Calu3 (cell line): ENCODE data around the gene GAL3ST2. TPM values are rescaled to one million over a fixed set of nuclear protein-coding genes. Genes with fewer than 3 reads are reported as not detected.

Experiments
- BruUV-seq: library from RNA; stranded (reverse); fragments of 400-500 nt; replicated peaks from 2 replicates; lab custom pipeline; 2021; lab: Mats Ljungman, UMichigan
- CTCF ChIA-PET: fragments of 300-600 bp; sonication (Branson Sonifier 250); formaldehyde crosslinking; loops from one replicate; lab custom pipeline; 2022; ENCODE audit warnings: antibody characterized with exemption; lab: Charles Lee
- DNase-seq: peaks from one replicate; pipeline ENCODE4 v3.0.0; 2022
- H3K27ac Mint-ChIP-seq: one replicate; pipeline ENCODE4 v1.8.0; 2022; ENCODE audit warnings: mixed read lengths; ENCODE audit not compliant: unreplicated experiment
- H3K27me3 Mint-ChIP-seq: one replicate; pipeline ENCODE4 v1.8.0; 2022; ENCODE audit warnings: mixed read lengths; ENCODE audit not compliant: unreplicated experiment
- H3K36me3 Mint-ChIP-seq: one replicate; pipeline ENCODE4 v1.8.0; 2022; ENCODE audit warnings: mild to moderate bottlenecking, moderate library complexity, mixed read lengths; ENCODE audit not compliant: insufficient read depth, unreplicated experiment
- H3K4me1 Mint-ChIP-seq: one replicate; pipeline ENCODE4 v1.8.0; 2022; ENCODE audit warnings: mild to moderate bottlenecking, low read depth, mixed read lengths; ENCODE audit not compliant: unreplicated experiment
- H3K4me3 Mint-ChIP-seq: one replicate; pipeline ENCODE4 v1.8.0; 2022; ENCODE audit warnings: mild to moderate bottlenecking, low read depth, moderate library complexity, mixed read lengths; ENCODE audit not compliant: unreplicated experiment
- H3K9me3 Mint-ChIP-seq: one replicate; pipeline ENCODE4 v1.8.0; 2022; ENCODE audit warnings: low read depth, mixed read lengths; ENCODE audit not compliant: unreplicated experiment
- intact Hi-C: fragments of 100-400 bp; cut with micrococcal nuclease; formaldehyde crosslinking; loops from one replicate; pipeline ENCODE4 v1.10.0; 2022; ENCODE audit not compliant: unreplicated experiment
- total RNA-seq: library from RNA; stranded (reverse); gene quantifications from 2 replicates; pipeline ENCODE4 v1.2.3, GENCODE V29; 2022
- TF ChIP-seq, protein P1 (sequence below): fragments of 200-600 bp; IDR thresholded peaks from one replicate; pipeline ENCODE4 v1.8.0; 2022; ENCODE audit warnings: antibody characterized with exemption; ENCODE audit not compliant: unreplicated experiment

Gene GAL3ST2
- total RNA-seq, 1 experiment from 2014 or later: not detected

DNA sequence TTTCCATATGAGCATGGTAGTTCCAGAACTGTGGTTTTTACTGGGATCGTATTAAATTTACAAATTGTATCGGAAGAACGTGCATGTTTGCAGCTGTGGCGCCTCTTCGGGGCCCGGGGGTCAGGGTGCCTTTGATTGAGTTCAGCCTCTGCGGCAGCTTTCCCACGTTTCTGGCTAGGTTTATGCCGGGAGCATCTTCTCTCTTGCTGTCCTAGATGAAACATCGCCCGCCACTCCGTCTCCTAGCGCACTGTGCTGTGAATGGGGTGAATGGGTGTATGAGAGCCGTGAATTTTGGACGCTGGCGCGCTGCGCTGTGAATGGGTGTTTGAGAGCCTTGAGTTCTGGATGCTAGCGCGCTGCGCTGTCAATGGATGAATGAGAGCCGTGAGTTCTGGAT lies 69.8 kb downstream of the GAL3ST2 start:
- peaks cover 6% of the 10 kb centered on the region for H3K36me3 Mint-ChIP-seq
- CTCF ChIA-PET: no interaction called here

DNA sequence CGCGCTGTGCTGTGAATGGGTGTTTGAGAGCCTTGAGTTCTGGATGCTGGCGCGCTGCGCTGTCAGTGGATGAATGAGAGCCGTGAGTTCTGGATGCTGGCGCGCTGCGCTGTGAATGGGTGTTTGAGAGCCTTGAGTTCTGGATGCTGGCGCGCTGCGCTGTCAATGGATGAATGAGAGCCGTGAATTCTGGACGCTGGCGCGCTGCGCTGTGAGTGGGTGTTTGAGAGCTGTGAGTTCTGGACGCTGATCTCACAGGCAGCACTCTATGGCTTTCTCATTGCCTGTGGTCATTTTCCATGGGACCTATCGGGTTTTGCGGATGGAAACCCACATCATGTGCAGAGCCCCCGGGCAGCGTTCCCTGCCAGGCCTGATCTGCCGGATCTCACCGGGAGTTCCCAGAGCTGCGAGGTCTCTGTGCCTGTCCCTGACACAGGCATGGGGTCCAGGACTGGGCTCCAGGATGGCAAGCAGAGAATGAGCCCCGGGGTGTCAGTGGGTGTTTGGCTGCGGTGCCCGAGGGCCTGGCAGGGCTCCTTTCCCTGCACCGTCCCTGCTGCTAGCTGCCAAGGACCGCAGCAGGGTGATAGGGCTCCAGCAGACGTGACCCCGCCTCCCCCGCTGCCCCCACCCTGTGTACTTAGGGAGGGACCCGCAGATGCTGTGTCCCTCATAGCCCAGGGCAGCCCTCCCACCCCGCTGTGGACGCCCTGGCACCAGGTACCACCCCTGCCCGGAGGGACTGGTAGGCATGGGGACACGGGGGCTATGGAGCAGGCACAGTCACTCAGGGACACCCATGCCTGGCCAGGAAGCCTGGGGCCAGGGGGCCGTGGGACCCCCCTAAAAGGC lies 72.4 kb downstream of the GAL3ST2 start:
- Mint-ChIP-seq H3K4me3 (no peak overlapping the region), H3K27ac (no peak overlapping the region), H3K27me3 (peaks cover 55% of the 10 kb centered on the region), H3K9me3 (no peaks in the 10 kb centered on the region), H3K4me1 (no peaks in the 10 kb centered on the region), H3K36me3 (peaks cover 6% of the 10 kb centered on the region)
- DNase-seq: no peak
- TF ChIP-seq, protein P1, sequence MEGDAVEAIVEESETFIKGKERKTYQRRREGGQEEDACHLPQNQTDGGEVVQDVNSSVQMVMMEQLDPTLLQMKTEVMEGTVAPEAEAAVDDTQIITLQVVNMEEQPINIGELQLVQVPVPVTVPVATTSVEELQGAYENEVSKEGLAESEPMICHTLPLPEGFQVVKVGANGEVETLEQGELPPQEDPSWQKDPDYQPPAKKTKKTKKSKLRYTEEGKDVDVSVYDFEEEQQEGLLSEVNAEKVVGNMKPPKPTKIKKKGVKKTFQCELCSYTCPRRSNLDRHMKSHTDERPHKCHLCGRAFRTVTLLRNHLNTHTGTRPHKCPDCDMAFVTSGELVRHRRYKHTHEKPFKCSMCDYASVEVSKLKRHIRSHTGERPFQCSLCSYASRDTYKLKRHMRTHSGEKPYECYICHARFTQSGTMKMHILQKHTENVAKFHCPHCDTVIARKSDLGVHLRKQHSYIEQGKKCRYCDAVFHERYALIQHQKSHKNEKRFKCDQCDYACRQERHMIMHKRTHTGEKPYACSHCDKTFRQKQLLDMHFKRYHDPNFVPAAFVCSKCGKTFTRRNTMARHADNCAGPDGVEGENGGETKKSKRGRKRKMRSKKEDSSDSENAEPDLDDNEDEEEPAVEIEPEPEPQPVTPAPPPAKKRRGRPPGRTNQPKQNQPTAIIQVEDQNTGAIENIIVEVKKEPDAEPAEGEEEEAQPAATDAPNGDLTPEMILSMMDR: no peak
- intact Hi-C loops: no loop called here
- CTCF ChIA-PET: no interaction called here
- BruUV-seq: no TSS peak

More for the DNA sequence above, 69.8 kb downstream of the GAL3ST2 start:
- BruUV-seq: no TSS peak
- no peak overlapping the region for H3K27ac Mint-ChIP-seq
- H3K4me3 Mint-ChIP-seq: no peak overlapping the region
- peaks cover 78% of the 10 kb centered on the region for H3K27me3 Mint-ChIP-seq
- no peaks in the 10 kb centered on the region for H3K4me1 Mint-ChIP-seq
- intact Hi-C loops: no loop called here
- TF ChIP-seq, protein P1: no peak
- DNase-seq: no peak
- no peaks in the 10 kb centered on the region for H3K9me3 Mint-ChIP-seq

DNA sequence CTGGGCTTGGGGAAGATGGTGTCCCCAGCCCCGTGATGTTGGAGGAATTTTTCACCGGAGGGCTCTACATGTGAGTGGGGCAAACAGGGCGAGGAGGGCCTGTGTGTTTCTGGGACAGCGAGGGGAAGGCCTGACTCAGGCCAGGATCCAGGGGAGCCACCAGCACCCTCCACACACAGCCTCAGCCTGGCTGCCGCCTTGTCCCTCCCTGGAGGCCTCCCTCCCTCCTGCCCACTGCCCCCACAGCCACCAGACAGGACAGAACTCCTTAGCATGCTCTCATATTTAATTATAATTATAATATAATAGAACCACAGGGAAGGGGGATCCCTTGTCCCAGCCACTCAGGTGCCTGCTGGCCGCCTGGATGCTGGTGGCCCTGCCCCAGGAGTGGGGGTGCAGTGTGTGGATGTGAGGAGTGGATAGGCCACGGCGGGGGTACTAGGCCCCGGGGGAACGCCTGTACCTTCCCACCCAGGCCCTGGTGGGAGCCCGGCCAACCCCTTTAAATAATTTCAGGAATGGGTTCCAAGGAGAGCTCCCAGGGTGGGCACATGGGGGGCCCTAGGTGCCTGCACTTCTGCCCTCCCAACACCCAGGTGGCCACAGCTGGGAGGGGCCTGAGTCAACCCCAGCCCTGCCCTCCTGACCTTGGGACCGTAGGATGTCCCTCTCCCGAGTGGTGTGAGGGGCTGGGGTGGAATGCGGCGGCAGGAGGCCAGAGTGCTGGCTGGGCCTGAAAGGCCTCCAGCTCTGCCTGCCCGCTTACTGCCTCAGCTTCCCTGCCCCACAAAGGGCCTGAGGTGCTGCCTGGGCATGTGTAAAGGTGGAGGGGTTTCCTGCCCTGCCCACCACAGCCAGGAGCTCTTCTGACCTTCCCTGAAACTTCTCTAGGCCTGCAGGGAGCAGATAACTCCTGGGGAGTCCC lies 73.3 kb downstream of the GAL3ST2 start:
- H3K27ac Mint-ChIP-seq: no peak overlapping the region
- H3K36me3 Mint-ChIP-seq: no peaks in the 10 kb centered on the region
- TF ChIP-seq, protein P1: no peak
- peaks cover 46% of the 10 kb centered on the region for H3K27me3 Mint-ChIP-seq
- CTCF ChIA-PET: no interaction called here
- BruUV-seq: no TSS peak
- H3K9me3 Mint-ChIP-seq: no peaks in the 10 kb centered on the region
- H3K4me1 Mint-ChIP-seq: no peaks in the 10 kb centered on the region
- intact Hi-C loops: no loop called here
- DNase-seq: no peak
- H3K4me3 Mint-ChIP-seq: no peak overlapping the region

DNA sequence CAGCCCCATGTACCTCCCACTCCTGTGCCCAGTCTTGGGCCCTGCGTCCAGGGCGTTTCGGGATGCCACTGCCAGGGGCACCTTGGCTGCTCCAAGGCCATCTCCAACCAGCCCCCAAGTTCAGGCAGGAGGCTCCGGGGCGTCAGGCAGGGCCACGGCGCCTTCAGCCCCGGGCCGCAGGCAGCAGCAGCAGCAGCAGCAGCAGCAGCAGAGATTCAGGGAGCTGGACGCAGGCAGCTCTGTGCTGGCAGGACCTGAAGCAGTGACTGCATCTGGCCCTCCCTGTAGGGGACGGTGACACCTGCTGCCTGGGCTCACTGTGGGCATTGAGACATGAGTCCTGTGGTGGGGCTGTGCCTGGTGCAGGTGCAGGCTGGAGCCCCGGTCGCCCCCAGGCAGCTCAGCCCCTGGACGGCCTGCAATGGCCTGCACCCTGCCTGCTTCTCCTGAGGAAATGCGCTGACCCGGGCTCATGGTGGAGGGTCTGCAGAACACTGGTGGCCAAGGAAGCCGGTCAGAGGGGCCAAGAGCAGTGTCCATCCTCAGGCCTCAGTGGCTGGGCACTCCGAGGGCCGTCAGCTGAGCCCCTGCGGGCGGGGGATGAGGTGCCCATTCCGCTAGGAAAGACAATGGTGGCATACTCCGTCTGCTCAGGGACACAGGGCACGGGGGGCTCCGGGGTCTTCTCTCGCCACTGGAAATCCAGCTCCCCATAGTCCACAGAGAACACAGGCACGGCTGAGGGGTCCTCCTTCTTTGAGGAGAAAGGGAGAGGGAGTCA lies 74.1 kb downstream of the GAL3ST2 start:
- no peak overlapping the region for H3K27ac Mint-ChIP-seq
- intact Hi-C loops: no loop called here
- H3K4me3 Mint-ChIP-seq: no peak overlapping the region
- H3K36me3 Mint-ChIP-seq: no peaks in the 10 kb centered on the region
- H3K4me1 Mint-ChIP-seq: no peaks in the 10 kb centered on the region
- no peaks in the 10 kb centered on the region for H3K9me3 Mint-ChIP-seq
- peaks cover 43% of the 10 kb centered on the region for H3K27me3 Mint-ChIP-seq
- CTCF ChIA-PET: no interaction called here
- DNase-seq: no peak
- TF ChIP-seq, protein P1: no peak
- no TSS peak for BruUV-seq
